ENCODE measurements around the gene SULT2A1.
"Not testable (repeated sequence)": the region's sequence is repeated elsewhere in the genome, so short reads cannot be mapped to it uniquely, and the experiment has no call there.

GRCh38 chr19:47858231-47858630, 27.9 kb downstream of the SULT2A1 start:
- TF ChIP-seq CTCF (conservative IDR thresholded peaks at IDR 0.05; ENCODE audit: low read depth, low read length); POLR2A (IDR thresholded peaks at IDR 0.05; ENCODE audit: low read depth, low read length); RCOR1 (IDR thresholded peaks at IDR 0.05; ENCODE audit: insufficient replicate concordance, low read length); RAD21 (IDR thresholded peaks at IDR 0.05; ENCODE audit: low read length); SMC3 (IDR thresholded peaks at IDR 0.05; ENCODE audit: low read depth, low read length); BHLHE40 (IDR thresholded peaks at IDR 0.05; ENCODE audit: low read depth, low read length); RFX5 (IDR thresholded peaks at IDR 0.05; ENCODE audit: low read depth, low read length); MXI1 (IDR thresholded peaks at IDR 0.05; ENCODE audit: borderline replicate concordance, low read depth, low read length); FOS (IDR thresholded peaks at IDR 0.05; ENCODE audit: low read depth, low read length); MAZ (IDR thresholded peaks at IDR 0.05; ENCODE audit: borderline replicate concordance, low read depth, low read length): not testable (repeated sequence)

Measured in IMR-90 (cell line).